OCI-LY3 (cell line): Measurements from ENCODE around the gene PGGHG.

Experiments
- H2AFZ ChIP-seq: fragments of 200-600, 300-600 bp; shearing (Covaris generic); 2 replicates; pipeline ENCODE4 v1.6.0; 2014; ENCODE audit warnings: antibody characterized with exemption, low read depth, low read length
- H3K27ac ChIP-seq: fragments of 200-600, 300-600 bp; sonication (generic); 2 replicates; pipeline ENCODE4 v1.5.1; 2014; ENCODE audit warnings: mild to moderate bottlenecking, low read length, moderate library complexity, mixed read lengths
- H3K27me3 ChIP-seq: fragments of 200-600, 300-600 bp; sonication (generic); 2 replicates; pipeline ENCODE4 v1.6.1; 2014; ENCODE audit warnings: low read depth, low read length, mixed read lengths
- H3K36me3 ChIP-seq: fragments of 200-600, 300-600 bp; sonication (generic); replicated peaks from 2 replicates; pipeline ENCODE3; 2014; ENCODE audit warnings: low read depth, low read length, mixed read lengths
- H3K4me1 ChIP-seq: fragments of 300-600, 200-600 bp; sonication (generic); 2 replicates; pipeline ENCODE4 v1.6.1; 2014; ENCODE audit warnings: low read length, mixed read lengths
- H3K4me2 ChIP-seq: fragments of 200-600, 300-600 bp; sonication (generic); 2 replicates; pipeline ENCODE4 v1.6.1; 2014; ENCODE audit warnings: low read length, mixed read lengths
- H3K4me3 ChIP-seq: fragments of 300-600, 200-600 bp; sonication (generic); 2 replicates; pipeline ENCODE4 v1.5.1; 2014; ENCODE audit warnings: antibody characterized with exemption, mild to moderate bottlenecking, low read length, moderate library complexity
- H3K79me2 ChIP-seq: fragments of 300-600, 200-600 bp; shearing (Covaris generic); 2 replicates; pipeline ENCODE4 v1.6.1; 2014; ENCODE audit warnings: mild to moderate bottlenecking, low read length, mixed read lengths
- H3K9ac ChIP-seq: fragments of 300-600, 200-600 bp; shearing (Covaris generic); 2 replicates; pipeline ENCODE4 v1.6.0; 2014; ENCODE audit warnings: mild to moderate bottlenecking, low read length, moderate library complexity
- H3K9me3 ChIP-seq: fragments of 200-600, 300-600 bp; shearing (Covaris generic); 2 replicates; pipeline ENCODE4 v1.6.1; 2014; ENCODE audit warnings: low read length, mixed read lengths; ENCODE audit not compliant: insufficient read depth
- H4K20me1 ChIP-seq: fragments of 200-600, 300-600 bp; sonication (generic); 2 replicates; pipeline ENCODE4 v1.6.1; 2016; ENCODE audit warnings: low read length, mixed read lengths; ENCODE audit not compliant: insufficient read depth
- EZH2phosphoT487 ChIP-seq: fragments of 200-600 bp; shearing (Covaris generic); IDR thresholded peaks from 2 replicates; pipeline ENCODE4 v1.6.1; 2018; ENCODE audit warnings: antibody characterized with exemption, mixed run types, low read depth
- TF ChIP-seq, protein P1 (sequence below): fragments of 200-600, 300-600 bp; sonication (generic); IDR thresholded peaks from 2 replicates; pipeline ENCODE4 v1.5.1; 2014; ENCODE audit warnings: antibody characterized with exemption, low read length, low read depth

The PGGHG gene

DNA sequence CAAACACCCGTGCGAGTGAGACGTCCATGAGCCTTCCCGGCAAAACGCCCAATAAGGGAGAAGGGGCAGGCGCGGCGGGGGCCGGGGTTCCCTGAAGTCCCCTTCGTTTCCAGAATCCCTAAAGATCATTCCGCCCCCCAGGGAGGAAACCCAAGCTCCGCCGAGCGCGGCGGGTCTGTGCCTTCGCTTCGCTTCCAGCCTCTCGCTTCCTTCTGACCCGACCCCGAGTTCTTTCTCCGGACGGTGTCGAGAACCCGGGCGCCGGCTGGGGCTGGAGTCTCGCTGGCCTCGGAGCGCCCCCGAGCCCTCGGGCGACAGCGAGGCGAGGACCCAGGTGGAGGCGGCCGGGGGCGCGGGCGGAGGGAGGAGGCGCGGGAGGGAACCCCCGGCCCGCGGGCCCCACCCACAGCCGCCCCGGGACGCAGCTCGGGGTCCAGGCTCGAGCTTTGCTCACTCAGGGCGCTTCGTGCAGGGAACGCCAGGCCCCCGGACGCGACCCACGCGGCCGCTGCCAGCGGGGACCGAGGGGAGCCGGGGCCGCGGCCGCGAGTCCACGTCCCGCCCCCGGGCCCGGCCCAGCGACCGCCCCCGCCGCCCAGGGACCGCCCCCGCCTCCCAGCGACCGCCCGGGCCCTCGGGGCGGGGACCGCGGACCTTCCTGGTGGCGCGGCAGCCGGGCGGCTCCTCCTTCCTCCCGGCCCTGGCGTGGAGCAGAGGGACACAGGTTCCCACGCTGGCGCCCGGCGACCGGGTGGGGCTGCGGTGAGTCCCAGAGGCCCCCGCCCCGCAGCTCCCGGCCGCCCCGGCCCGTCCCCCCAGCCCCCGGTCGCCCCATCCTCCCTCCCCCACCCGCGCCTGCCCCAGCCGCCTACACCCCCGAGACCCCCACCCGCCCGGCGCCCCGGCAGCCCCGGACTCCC, at the start of gene PGGHG:
TSS of gene PGGHG (plus strand) at position 649 of the 920 bp plus-strand sequence. CDS start 691 bp downstream, outside the sequence.
- Histone ChIP-seq H3K9me3 (no peaks in the 10 kb centered on the region), H3K4me3 (peak within 1 kb of the TSS; percentile 85), H2AFZ (peak within 1 kb of the TSS; percentile 68), H3K27ac (no peak within 1 kb of the TSS), H3K4me2 (peak within 1 kb of the TSS; percentile 97), H3K36me3 (peaks cover 6% of the 10 kb centered on the region), H4K20me1 (no peaks in the 10 kb centered on the region), H3K4me1 (peaks cover 12% of the 10 kb centered on the region), H3K79me2 (no peaks in the 10 kb centered on the region; the same call in 1 of the 2 replicates), H3K27me3 (peaks cover 9% of the 10 kb centered on the region; the same call in 1 of the 2 replicates), H3K9ac (peak within 1 kb of the TSS; percentile 76)
- TF ChIP-seq EZH2phosphoT487, result no peak

DNA sequence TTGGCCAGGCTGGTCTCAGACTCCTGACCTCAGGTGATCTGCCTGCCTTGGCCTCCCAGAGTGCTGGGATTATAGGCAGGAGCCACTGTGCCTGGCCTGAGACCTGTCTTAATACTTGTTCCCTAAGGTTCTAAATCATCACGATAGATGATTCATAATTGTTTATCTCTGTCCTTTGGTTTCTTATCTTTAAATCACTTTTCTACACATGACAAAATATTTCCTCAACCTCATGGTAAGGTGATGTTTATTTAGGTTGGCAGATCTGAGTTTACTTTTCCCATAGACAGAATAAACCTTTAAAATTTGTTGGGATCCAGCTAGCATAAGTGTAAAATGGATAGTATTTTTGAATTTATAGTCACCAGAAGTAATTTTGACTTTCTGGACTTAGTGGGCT, 48.6 kb upstream of the PGGHG start:
- H3K79me2 ChIP-seq, result peaks cover 58% of the 10 kb centered on the region
- TF ChIP-seq, protein P1, sequence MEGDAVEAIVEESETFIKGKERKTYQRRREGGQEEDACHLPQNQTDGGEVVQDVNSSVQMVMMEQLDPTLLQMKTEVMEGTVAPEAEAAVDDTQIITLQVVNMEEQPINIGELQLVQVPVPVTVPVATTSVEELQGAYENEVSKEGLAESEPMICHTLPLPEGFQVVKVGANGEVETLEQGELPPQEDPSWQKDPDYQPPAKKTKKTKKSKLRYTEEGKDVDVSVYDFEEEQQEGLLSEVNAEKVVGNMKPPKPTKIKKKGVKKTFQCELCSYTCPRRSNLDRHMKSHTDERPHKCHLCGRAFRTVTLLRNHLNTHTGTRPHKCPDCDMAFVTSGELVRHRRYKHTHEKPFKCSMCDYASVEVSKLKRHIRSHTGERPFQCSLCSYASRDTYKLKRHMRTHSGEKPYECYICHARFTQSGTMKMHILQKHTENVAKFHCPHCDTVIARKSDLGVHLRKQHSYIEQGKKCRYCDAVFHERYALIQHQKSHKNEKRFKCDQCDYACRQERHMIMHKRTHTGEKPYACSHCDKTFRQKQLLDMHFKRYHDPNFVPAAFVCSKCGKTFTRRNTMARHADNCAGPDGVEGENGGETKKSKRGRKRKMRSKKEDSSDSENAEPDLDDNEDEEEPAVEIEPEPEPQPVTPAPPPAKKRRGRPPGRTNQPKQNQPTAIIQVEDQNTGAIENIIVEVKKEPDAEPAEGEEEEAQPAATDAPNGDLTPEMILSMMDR, result no peak
- TF ChIP-seq EZH2phosphoT487, result no peak
- H4K20me1 ChIP-seq, result peaks cover 4% of the 10 kb centered on the region; the same call in 1 of the 2 replicates
- no peak overlapping the region for H2AFZ ChIP-seq
- no peaks in the 10 kb centered on the region for H3K9me3 ChIP-seq
- no peak overlapping the region for H3K4me2 ChIP-seq
- no peak overlapping the region for H3K27ac ChIP-seq
- H3K4me1 ChIP-seq, result peaks cover 13% of the 10 kb centered on the region
- peaks cover 28% of the 10 kb centered on the region for H3K36me3 ChIP-seq
- H3K4me3 ChIP-seq, result no peak overlapping the region
- H3K9ac ChIP-seq, result no peak overlapping the region
- no peaks in the 10 kb centered on the region for H3K27me3 ChIP-seq

DNA sequence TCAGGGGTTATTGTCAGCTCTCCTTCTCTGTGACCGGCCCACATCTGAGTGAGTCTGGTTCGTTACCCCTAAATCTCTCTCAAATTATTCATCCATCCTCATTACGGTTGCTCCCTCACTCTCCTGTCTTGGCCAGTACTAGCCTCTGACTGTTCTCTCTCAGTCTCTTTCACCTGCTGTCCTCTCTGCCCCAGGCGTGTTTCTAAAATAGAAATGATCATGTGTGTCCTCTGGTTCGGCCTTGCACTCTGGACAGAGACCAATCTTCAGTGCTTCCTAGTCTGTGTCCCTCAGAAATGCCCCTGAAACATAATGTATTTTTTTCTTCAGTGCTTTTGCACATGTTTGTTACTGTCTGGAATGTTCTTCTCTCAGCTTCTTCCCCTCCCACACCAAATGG, 47.3 kb upstream of the PGGHG start:
- Histone ChIP-seq H3K79me2 (peaks cover 52% of the 10 kb centered on the region), H3K36me3 (peaks cover 39% of the 10 kb centered on the region), H4K20me1 (peaks cover 4% of the 10 kb centered on the region; the same call in 1 of the 2 replicates)

DNA sequence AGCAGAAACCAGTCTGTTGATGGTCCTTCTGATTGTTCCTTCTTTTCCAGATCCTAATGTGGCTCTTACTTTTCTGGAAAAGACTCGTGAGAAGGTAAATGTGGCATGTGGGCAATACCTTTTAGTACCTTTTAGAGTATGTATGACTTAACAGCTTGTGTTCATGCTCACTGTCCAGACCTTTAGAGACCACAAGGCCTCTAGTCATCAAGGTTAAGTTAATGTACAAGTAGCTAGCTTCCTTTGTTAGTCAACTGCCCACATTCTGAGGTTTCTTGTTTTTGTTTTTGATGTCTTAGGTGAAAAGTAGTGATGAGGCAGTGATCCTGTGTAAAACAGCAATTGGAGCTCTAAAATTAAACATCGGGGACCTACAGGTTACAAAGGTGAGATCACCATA, 44.5 kb upstream of the PGGHG start:
- Histone ChIP-seq H3K36me3 (peaks cover 59% of the 10 kb centered on the region), H4K20me1 (0 out of 2 replicates have a peak, but pooled peaks cover 4% of the 10 kb centered on the region), H3K9ac (no peak overlapping the region), H3K4me1 (no peaks in the 10 kb centered on the region; the same call in 1 of the 2 replicates), H2AFZ (no peak overlapping the region), H3K79me2 (peaks cover 25% of the 10 kb centered on the region), H3K27me3 (no peaks in the 10 kb centered on the region), H3K4me2 (no peak overlapping the region), H3K9me3 (no peaks in the 10 kb centered on the region), H3K4me3 (no peak overlapping the region), H3K27ac (no peak overlapping the region)
- no peak for TF ChIP-seq EZH2phosphoT487
- TF ChIP-seq, protein P1, result no peak

More for the DNA sequence above, 47.3 kb upstream of the PGGHG start:
- Histone ChIP-seq H3K4me1 (peaks cover 10% of the 10 kb centered on the region), H3K27ac (no peak overlapping the region), H3K4me3 (no peak overlapping the region), H3K4me2 (no peak overlapping the region), H3K9ac (no peak overlapping the region), H2AFZ (no peak overlapping the region), H3K27me3 (no peaks in the 10 kb centered on the region), H3K9me3 (no peaks in the 10 kb centered on the region)
- TF ChIP-seq, protein P1, result no peak
- no peak for TF ChIP-seq EZH2phosphoT487
